Cortex of kidney (tissue), 1 donor: Measurements from ENCODE around the gene OR2J2.
"Not testable (repeated sequence)": the region's sequence is repeated elsewhere in the genome, so short reads cannot be mapped to it uniquely, and the experiment has no call there.

Experiments used
- DNase-seq: peaks from one replicate; lab custom pipeline; 2025; lab: John Stamatoyannopoulos, UW

Gene OR2J2

GRCh38 chr6:29170607-29171006 is at the start of gene OR2J2:
Gene OR2J2, plus strand, starts transcription at chr6:29170907. Its CDS starts 2,729 bp downstream, at chr6:29173636.
- not testable (repeated sequence) for DNase-seq

GRCh38 chr6:29129326-29130012 is 41.2 kb upstream of the OR2J2 start:
- DNase-seq, result no peak

GRCh38 chr6:29130644-29131043 is 40.1 kb upstream of the OR2J2 start:
- no peak for DNase-seq

- no peak for DNase-seq
Measured at GRCh38 chr6:29131691-29132090, 39.0 kb upstream of the OR2J2 start.

- no peak for DNase-seq
Measured at GRCh38 chr6:29137724-29138123, 33.0 kb upstream of the OR2J2 start.

- DNase-seq, result no peak
Measured at GRCh38 chr6:29141606-29142005, 29.1 kb upstream of the OR2J2 start.

GRCh38 chr6:29142309-29142708 is 28.4 kb upstream of the OR2J2 start:
- no peak for DNase-seq

GRCh38 chr6:29146179-29146578 is 24.5 kb upstream of the OR2J2 start:
- no peak for DNase-seq

GRCh38 chr6:29147074-29147473 is 23.6 kb upstream of the OR2J2 start:
- DNase-seq, result no peak

- DNase-seq, result not testable (repeated sequence)
Measured at GRCh38 chr6:29149444-29149843, 21.3 kb upstream of the OR2J2 start.

GRCh38 chr6:29153083-29153482 is 17.6 kb upstream of the OR2J2 start:
- DNase-seq, result no peak

GRCh38 chr6:29155182-29155581 is 15.5 kb upstream of the OR2J2 start:
- DNase-seq, result not testable (repeated sequence)

GRCh38 chr6:29159922-29160321 is 10.8 kb upstream of the OR2J2 start:
- not testable (repeated sequence) for DNase-seq

- DNase-seq, result not testable (repeated sequence)
Measured at GRCh38 chr6:29165571-29165970, 5.1 kb upstream of the OR2J2 start.

- DNase-seq, result no peak
Measured at GRCh38 chr6:29171736-29172135, 1.0 kb downstream of the OR2J2 start.

- DNase-seq, result no peak
Measured at GRCh38 chr6:29183594-29183993, 12.9 kb downstream of the OR2J2 start.

GRCh38 chr6:29188659-29189058 is 18.0 kb downstream of the OR2J2 start:
- not testable (repeated sequence) for DNase-seq

GRCh38 chr6:29200767-29201662 is 30.3 kb downstream of the OR2J2 start:
- no peak for DNase-seq

GRCh38 chr6:29201966-29202365 is 31.3 kb downstream of the OR2J2 start:
- no peak for DNase-seq

- DNase-seq, result no peak
Measured at GRCh38 chr6:29211488-29211887, 40.8 kb downstream of the OR2J2 start.

- DNase-seq, result no peak
Measured at GRCh38 chr6:29216528-29216927, 45.8 kb downstream of the OR2J2 start.

- DNase-seq, result not testable (repeated sequence)
Measured at GRCh38 chr6:29217242-29217641, 46.5 kb downstream of the OR2J2 start.

- not testable (repeated sequence) for DNase-seq
Measured at GRCh38 chr6:29218056-29218455, 47.3 kb downstream of the OR2J2 start.
